Keratinocyte (primary cell): ENCODE data around the gene SEC16A.
A peak's percentile ranks its signal among the peaks of the same experiment; 100 is the strongest.

Experiments
- EZH2 ChIP-seq: IDR thresholded peaks from one replicate; pipeline ENCODE4 v1.6.1; 2012; ENCODE audit warnings: inconsistent platforms, mild to moderate bottlenecking, low read length, moderate library complexity
- TF ChIP-seq, protein P1 (sequence below), 3 experiments: IDR thresholded peaks in 1 of 3; conservative IDR thresholded peaks in 1 of 3; optimal IDR thresholded peaks in 1 of 3; 2 replicates in 2 of 3; 3 replicates in 1 of 3; pipeline versions ENCODE3 to v1.5.1; 2011; ENCODE audit warnings: low read length in 3 of 3, mild to moderate bottlenecking in 3 of 3, moderate library complexity in 2 of 3, control low read depth in 1 of 3, inconsistent platforms in 1 of 3; ENCODE audit not compliant: insufficient read depth in 2 of 3; ENCODE audit errors: extremely low read depth in 1 of 3

DNA sequence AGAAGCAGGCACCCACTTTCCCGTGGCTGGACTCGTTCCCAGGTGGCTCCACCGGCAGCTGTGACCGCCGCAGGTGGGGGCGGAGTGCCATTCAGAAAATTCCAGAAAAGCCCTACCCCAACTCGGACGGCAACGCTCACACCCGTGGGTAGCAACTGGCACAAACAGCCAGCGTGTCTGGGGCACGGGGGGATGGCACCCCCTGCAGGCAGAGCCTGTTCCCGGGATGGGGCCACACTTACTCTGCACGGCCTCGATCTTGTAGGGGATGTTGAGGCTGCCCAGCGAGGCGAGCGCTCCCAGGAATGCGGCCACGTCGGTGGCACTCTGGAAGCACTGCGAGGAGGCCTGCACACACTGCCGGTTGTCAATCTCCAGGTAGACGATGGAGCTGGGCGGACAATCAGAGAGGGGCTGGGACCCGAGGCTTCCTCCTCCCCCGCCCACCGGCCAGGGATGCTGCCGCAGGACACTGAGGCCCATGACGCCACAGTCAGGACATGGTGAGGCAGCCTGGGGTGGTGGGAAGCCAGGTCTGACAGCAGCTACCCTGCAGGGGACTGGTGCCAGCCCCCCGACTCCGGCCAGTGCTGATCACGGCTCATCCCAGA, 20.2 kb upstream of the SEC16A start:
- TF ChIP-seq, protein P1, sequence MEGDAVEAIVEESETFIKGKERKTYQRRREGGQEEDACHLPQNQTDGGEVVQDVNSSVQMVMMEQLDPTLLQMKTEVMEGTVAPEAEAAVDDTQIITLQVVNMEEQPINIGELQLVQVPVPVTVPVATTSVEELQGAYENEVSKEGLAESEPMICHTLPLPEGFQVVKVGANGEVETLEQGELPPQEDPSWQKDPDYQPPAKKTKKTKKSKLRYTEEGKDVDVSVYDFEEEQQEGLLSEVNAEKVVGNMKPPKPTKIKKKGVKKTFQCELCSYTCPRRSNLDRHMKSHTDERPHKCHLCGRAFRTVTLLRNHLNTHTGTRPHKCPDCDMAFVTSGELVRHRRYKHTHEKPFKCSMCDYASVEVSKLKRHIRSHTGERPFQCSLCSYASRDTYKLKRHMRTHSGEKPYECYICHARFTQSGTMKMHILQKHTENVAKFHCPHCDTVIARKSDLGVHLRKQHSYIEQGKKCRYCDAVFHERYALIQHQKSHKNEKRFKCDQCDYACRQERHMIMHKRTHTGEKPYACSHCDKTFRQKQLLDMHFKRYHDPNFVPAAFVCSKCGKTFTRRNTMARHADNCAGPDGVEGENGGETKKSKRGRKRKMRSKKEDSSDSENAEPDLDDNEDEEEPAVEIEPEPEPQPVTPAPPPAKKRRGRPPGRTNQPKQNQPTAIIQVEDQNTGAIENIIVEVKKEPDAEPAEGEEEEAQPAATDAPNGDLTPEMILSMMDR (optimal IDR thresholded peaks at IDR 0.05 in 1 of 3, IDR thresholded peaks at IDR 0.05 in 1 of 3, conservative IDR thresholded peaks at IDR 0.05 in 1 of 3; ENCODE audit: extremely low read depth in 1 of 3, insufficient read depth in 2 of 3, low read length in 3 of 3) = peak in 1 of 3 experiments; percentile 19
- TF ChIP-seq EZH2 = no peak
